ENCODE data around the gene MGMT.

Gene MGMT

DNA sequence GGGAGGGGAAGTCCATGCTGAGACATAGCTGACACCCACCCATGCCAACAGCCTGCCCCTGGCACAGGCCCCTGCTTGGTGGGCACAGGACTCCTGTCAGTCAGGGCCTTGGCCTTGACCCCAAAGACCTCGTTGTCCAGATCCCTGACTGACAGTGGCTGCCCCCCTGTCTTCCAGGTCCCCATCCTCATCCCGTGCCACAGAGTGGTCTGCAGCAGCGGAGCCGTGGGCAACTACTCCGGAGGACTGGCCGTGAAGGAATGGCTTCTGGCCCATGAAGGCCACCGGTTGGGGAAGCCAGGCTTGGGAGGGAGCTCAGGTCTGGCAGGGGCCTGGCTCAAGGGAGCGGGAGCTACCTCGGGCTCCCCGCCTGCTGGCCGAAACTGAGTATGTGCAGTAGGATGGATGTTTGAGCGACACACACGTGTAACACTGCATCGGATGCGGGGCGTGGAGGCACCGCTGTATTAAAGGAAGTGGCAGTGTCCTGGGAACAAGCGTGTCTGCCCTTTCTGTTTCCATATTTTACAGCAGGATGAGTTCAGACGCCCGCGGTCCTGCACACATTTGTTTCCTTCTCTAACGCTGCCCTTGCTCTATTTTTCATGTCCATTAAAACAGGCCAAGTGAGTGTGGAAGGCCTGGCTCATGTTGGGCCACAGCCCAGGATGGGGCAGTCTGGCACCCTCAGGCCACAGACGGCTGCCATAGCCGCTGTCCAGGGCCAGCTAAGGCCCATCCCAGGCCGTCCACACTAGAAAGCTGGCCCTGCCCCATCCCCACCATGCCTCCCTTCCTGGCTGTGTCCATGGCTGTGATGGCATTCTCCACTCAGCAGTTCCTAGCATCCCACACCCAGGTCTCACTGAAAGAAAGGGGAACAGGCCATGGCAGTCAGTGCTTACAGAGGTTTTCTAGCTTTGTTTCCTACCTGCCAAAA, 299.8 kb downstream of the MGMT start:
- no peaks in the 10 kb centered on the region for H3K9me3 ChIP-seq (ENCODE audit: control insufficient read depth, low read length)
- peaks cover 5% of the 10 kb centered on the region for H3K4me1 ChIP-seq (ENCODE audit: control insufficient read depth, insufficient read depth, low read length)
- WGBS, 2 experiments, result 93 to 95% methylated on average over 25 of the region's 25 CpGs
- no peak overlapping the region for H3K27ac ChIP-seq (ENCODE audit: insufficient read depth, low read depth, low read length, poor library complexity, severe bottlenecking)
- H3K4me3 ChIP-seq (ENCODE audit: insufficient read depth, low read depth, low read length), result no peak overlapping the region
- no peaks in the 10 kb centered on the region for H3K36me3 ChIP-seq (ENCODE audit: control insufficient read depth, insufficient read depth, low read length)
- H3K27me3 ChIP-seq (ENCODE audit: control insufficient read depth, insufficient read depth, low read length, poor library complexity, severe bottlenecking), result no peaks in the 10 kb centered on the region

DNA sequence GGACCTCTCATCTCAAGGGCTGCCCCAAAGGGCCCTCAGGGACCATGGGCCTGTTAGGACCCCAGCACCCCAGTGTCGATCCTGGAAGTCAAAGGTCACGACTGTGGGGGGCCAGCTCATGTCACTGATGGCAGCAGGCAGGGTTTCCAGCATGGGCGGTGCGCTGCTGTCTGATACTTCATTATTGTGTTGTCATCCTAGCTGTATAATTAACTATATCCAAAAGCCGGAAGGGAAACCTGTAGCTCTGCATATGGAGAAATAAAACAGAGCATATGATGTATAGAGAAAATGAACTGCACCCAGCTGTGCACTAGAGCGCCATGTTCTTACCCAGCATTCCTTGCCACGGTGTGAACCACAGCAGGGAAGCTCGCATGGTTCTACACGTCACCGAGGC, 300.7 kb downstream of the MGMT start:
- H3K9me3 ChIP-seq (ENCODE audit: control insufficient read depth, low read length), result no peaks in the 10 kb centered on the region
- no peaks in the 10 kb centered on the region for H3K27me3 ChIP-seq (ENCODE audit: control insufficient read depth, insufficient read depth, low read length, poor library complexity, severe bottlenecking)
- no peak overlapping the region for H3K4me3 ChIP-seq (ENCODE audit: insufficient read depth, low read depth, low read length)
- WGBS, 2 experiments, result 93 to 95% methylated on average over 10 of the region's 10 CpGs
- no peaks in the 10 kb centered on the region for H3K36me3 ChIP-seq (ENCODE audit: control insufficient read depth, insufficient read depth, low read length)
- no peak overlapping the region for H3K27ac ChIP-seq (ENCODE audit: insufficient read depth, low read depth, low read length, poor library complexity, severe bottlenecking)
- peaks cover 1% of the 10 kb centered on the region for H3K4me1 ChIP-seq (ENCODE audit: control insufficient read depth, insufficient read depth, low read length)

GRCh38 chr10:129768437-129769355, 301.7 kb downstream of the MGMT start:
- no peaks in the 10 kb centered on the region for H3K36me3 ChIP-seq (ENCODE audit: control insufficient read depth, insufficient read depth, low read length)
- H3K27me3 ChIP-seq (ENCODE audit: control insufficient read depth, insufficient read depth, low read length, poor library complexity, severe bottlenecking), result no peaks in the 10 kb centered on the region
- no peaks in the 10 kb centered on the region for H3K9me3 ChIP-seq (ENCODE audit: control insufficient read depth, low read length)
- no peak overlapping the region for H3K27ac ChIP-seq (ENCODE audit: insufficient read depth, low read depth, low read length, poor library complexity, severe bottlenecking)
- no peaks in the 10 kb centered on the region for H3K4me1 ChIP-seq (ENCODE audit: control insufficient read depth, insufficient read depth, low read length)
- 89 to 90% methylated on average over 44 of the region's 44 CpGs for WGBS, 2 experiments
- H3K4me3 ChIP-seq (ENCODE audit: insufficient read depth, low read depth, low read length), result no peak overlapping the region

DNA sequence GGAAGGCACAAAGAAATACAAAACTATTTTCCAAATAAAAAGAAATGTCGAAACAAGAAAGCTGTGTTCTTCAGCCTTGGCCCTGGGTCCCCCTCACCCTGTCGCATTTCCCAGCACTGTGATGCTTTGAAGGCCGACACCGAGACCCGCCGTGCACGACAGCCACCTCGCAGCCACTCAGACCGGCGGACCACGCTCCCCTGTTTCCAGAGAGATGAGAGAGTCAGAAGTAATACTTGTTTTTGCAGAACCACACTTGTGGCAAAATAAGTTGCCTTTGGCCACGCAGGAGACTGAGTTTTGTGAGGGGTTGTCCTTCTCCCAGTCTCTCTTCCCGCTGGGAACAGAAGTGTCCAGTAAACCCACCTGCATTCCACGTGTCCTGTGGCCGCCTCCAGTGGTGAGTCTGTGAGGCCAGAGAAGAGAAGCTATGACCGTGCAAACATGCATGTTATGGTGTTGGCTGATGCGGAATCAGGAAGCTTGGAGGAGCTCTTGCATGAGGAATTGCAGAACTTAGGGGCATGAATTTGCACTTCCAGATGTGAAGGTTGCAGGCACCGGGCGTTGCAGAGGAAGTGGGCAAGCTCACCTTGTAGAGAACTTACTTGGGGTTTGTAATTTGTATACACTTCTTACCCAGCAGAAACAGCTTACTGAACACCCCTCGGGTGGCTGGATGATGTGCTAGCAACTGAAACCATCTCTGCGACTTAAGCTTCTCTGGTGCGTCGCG, 302.5 kb downstream of the MGMT start:
- no peaks in the 10 kb centered on the region for H3K36me3 ChIP-seq (ENCODE audit: control insufficient read depth, insufficient read depth, low read length)
- no peaks in the 10 kb centered on the region for H3K4me1 ChIP-seq (ENCODE audit: control insufficient read depth, insufficient read depth, low read length)
- no peaks in the 10 kb centered on the region for H3K27me3 ChIP-seq (ENCODE audit: control insufficient read depth, insufficient read depth, low read length, poor library complexity, severe bottlenecking)
- H3K9me3 ChIP-seq (ENCODE audit: control insufficient read depth, low read length), result no peaks in the 10 kb centered on the region
- WGBS, 2 experiments, result 94 to 97% methylated on average over 24 of the region's 24 CpGs
- H3K4me3 ChIP-seq (ENCODE audit: insufficient read depth, low read depth, low read length), result no peak overlapping the region
- no peak overlapping the region for H3K27ac ChIP-seq (ENCODE audit: insufficient read depth, low read depth, low read length, poor library complexity, severe bottlenecking)

- H3K27ac ChIP-seq (ENCODE audit: insufficient read depth, low read depth, low read length, poor library complexity, severe bottlenecking), result no peak overlapping the region
- no peaks in the 10 kb centered on the region for H3K36me3 ChIP-seq (ENCODE audit: control insufficient read depth, insufficient read depth, low read length)
- WGBS, 2 experiments, result 94 to 96% methylated on average over 14 of the region's 14 CpGs
- H3K27me3 ChIP-seq (ENCODE audit: control insufficient read depth, insufficient read depth, low read length, poor library complexity, severe bottlenecking), result no peaks in the 10 kb centered on the region
- no peaks in the 10 kb centered on the region for H3K4me1 ChIP-seq (ENCODE audit: control insufficient read depth, insufficient read depth, low read length)
- H3K4me3 ChIP-seq (ENCODE audit: insufficient read depth, low read depth, low read length), result no peak overlapping the region
- H3K9me3 ChIP-seq (ENCODE audit: control insufficient read depth, low read length), result no peaks in the 10 kb centered on the region
These were observed 303.2 kb downstream of the MGMT start for GRCh38 chr10:129770286-129770685.

DNA sequence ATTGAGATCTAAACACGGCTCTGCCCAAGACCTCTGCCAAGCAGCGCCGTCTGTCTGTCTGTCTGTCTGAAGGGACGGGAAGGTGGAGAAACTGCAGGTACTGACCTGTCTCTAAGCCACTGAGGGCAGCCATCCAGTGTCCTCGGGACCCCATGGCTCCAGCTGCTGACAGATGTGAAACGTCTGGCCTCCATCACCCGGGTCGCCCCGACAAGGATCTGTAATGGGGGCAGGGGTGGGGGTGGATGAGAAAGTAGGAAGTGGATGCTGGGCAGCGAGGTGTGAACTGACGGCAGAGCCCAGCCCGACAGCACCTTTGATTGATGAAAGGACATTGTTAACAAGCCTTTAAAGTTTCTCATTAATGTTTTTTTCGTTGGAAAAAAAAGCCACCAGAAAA, 304.0 kb downstream of the MGMT start:
- no peaks in the 10 kb centered on the region for H3K9me3 ChIP-seq (ENCODE audit: control insufficient read depth, low read length)
- no peaks in the 10 kb centered on the region for H3K27me3 ChIP-seq (ENCODE audit: control insufficient read depth, insufficient read depth, low read length, poor library complexity, severe bottlenecking)
- no peaks in the 10 kb centered on the region for H3K4me1 ChIP-seq (ENCODE audit: control insufficient read depth, insufficient read depth, low read length)
- no peak overlapping the region for H3K27ac ChIP-seq (ENCODE audit: insufficient read depth, low read depth, low read length, poor library complexity, severe bottlenecking)
- no peaks in the 10 kb centered on the region for H3K36me3 ChIP-seq (ENCODE audit: control insufficient read depth, insufficient read depth, low read length)
- 89 to 96% methylated on average over 13 of the region's 13 CpGs for WGBS, 2 experiments
- H3K4me3 ChIP-seq (ENCODE audit: insufficient read depth, low read depth, low read length), result no peak overlapping the region

DNA sequence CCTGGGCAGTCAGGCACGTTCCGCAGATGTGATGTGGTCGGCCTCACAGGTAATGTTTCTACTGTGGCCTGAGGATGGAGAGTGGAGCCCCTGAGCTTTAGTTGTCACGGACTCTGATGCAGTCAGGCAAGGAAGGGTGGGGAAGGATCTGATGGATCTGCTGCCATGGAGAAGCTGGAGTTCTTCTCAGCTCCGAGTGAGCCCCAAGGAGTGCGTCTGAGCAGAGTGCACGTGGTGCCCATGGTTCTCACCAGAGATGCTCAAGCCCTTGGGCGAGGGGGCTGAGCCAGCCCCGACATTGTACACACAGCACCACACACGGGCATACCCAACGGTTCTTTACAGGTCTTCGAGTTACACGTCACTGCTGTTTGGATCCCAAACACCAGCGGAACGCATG, 304.5 kb downstream of the MGMT start:
- WGBS, 2 experiments, result 95 to 96% methylated on average over 15 of the region's 15 CpGs
- no peak overlapping the region for H3K4me3 ChIP-seq (ENCODE audit: insufficient read depth, low read depth, low read length)
- H3K27me3 ChIP-seq (ENCODE audit: control insufficient read depth, insufficient read depth, low read length, poor library complexity, severe bottlenecking), result no peaks in the 10 kb centered on the region
- no peaks in the 10 kb centered on the region for H3K9me3 ChIP-seq (ENCODE audit: control insufficient read depth, low read length)
- no peaks in the 10 kb centered on the region for H3K4me1 ChIP-seq (ENCODE audit: control insufficient read depth, insufficient read depth, low read length)
- no peaks in the 10 kb centered on the region for H3K36me3 ChIP-seq (ENCODE audit: control insufficient read depth, insufficient read depth, low read length)
- H3K27ac ChIP-seq (ENCODE audit: insufficient read depth, low read depth, low read length, poor library complexity, severe bottlenecking), result no peak overlapping the region

GRCh38 chr10:129771991-129772431, 305.0 kb downstream of the MGMT start:
- Histone ChIP-seq H3K27me3 (ENCODE audit: control insufficient read depth, insufficient read depth, low read length, poor library complexity, severe bottlenecking) (no peaks in the 10 kb centered on the region), H3K27ac (ENCODE audit: insufficient read depth, low read depth, low read length, poor library complexity, severe bottlenecking) (no peak overlapping the region), H3K9me3 (ENCODE audit: control insufficient read depth, low read length) (no peaks in the 10 kb centered on the region), H3K4me3 (ENCODE audit: insufficient read depth, low read depth, low read length) (no peak overlapping the region), H3K36me3 (ENCODE audit: control insufficient read depth, insufficient read depth, low read length) (no peaks in the 10 kb centered on the region), H3K4me1 (ENCODE audit: control insufficient read depth, insufficient read depth, low read length) (no peaks in the 10 kb centered on the region)
- 93 to 94% methylated on average over 13 of the region's 13 CpGs for WGBS, 2 experiments

- Histone ChIP-seq H3K27ac (ENCODE audit: insufficient read depth, low read depth, low read length, poor library complexity, severe bottlenecking) (no peak overlapping the region), H3K36me3 (ENCODE audit: control insufficient read depth, insufficient read depth, low read length) (no peaks in the 10 kb centered on the region), H3K4me3 (ENCODE audit: insufficient read depth, low read depth, low read length) (no peak overlapping the region), H3K9me3 (ENCODE audit: control insufficient read depth, low read length) (no peaks in the 10 kb centered on the region), H3K27me3 (ENCODE audit: control insufficient read depth, insufficient read depth, low read length, poor library complexity, severe bottlenecking) (no peaks in the 10 kb centered on the region), H3K4me1 (ENCODE audit: control insufficient read depth, insufficient read depth, low read length) (no peaks in the 10 kb centered on the region)
- WGBS, 2 experiments, result 94 to 96% methylated on average over 17 of the region's 17 CpGs
These were observed 305.7 kb downstream of the MGMT start for GRCh38 chr10:129772468-129773358.

Data from ectodermal cell (in vitro differentiated cells).